HepG2 (cell line): Measurements from ENCODE around the gene TRMT1. TPM values are rescaled to one million over a fixed set of nuclear protein-coding genes. Genes with fewer than 3 reads are reported as not detected.

Experiments used
- AHR ChIP-seq: IDR thresholded peaks from 2 replicates; pipeline ENCODE4 v1.6.1; 2018; ENCODE audit warnings: missing genetic modification reagents, missing compliant biosample characterization
- ATF7 ChIP-seq, 2 experiments: fragments of 450-650 bp in 1 of 2; sonication (generic) in 1 of 2; formaldehyde crosslinking in 1 of 2; IDR thresholded peaks; 2 replicates each; pipeline versions ENCODE4 v1.4.0 to v1.6.1; 2016 to 2020; ENCODE audit warnings: antibody characterized with exemption in 1 of 2, mild to moderate bottlenecking in 1 of 2, missing genetic modification reagents in 1 of 2
- CBX1 ChIP-seq: IDR thresholded peaks from one replicate; pipeline ENCODE4 v1.6.1; 2016; ENCODE audit warnings: antibody characterized with exemption, low read depth
- CREB3 ChIP-seq: sonication (generic); formaldehyde crosslinking; IDR thresholded peaks from 2 replicates; pipeline ENCODE4 v1.5.0; 2020; ENCODE audit warnings: missing genetic modification reagents
- CREM ChIP-seq, 2 experiments: sonication (generic) in 1 of 2; formaldehyde crosslinking in 1 of 2; IDR thresholded peaks; 2 replicates each; pipeline versions ENCODE4 v1.4.0 to v1.6.1; 2016 to 2020; ENCODE audit warnings: antibody characterized with exemption in 1 of 2, mild to moderate bottlenecking in 1 of 2, missing genetic modification reagents in 1 of 2
- DBP ChIP-seq: sonication (generic); formaldehyde crosslinking; IDR thresholded peaks from 2 replicates; pipeline ENCODE4 v1.4.0; 2020; ENCODE audit warnings: missing genetic modification reagents; ENCODE audit errors: not compliant biosample characterization
- EED ChIP-seq: sonication (generic); formaldehyde crosslinking; IDR thresholded peaks from 2 replicates; pipeline ENCODE4 v1.5.0; 2020; ENCODE audit warnings: mild to moderate bottlenecking, missing genetic modification reagents
- GFI1 ChIP-seq: sonication (generic); formaldehyde crosslinking; IDR thresholded peaks from 2 replicates; pipeline ENCODE4 v1.5.0; 2020; ENCODE audit warnings: missing genetic modification reagents, mild to moderate bottlenecking, borderline replicate concordance
- HDAC2 ChIP-seq: sonication (generic); formaldehyde crosslinking; IDR thresholded peaks from 2 replicates; pipeline ENCODE4 v1.4.0; 2020; ENCODE audit warnings: missing genetic modification reagents
- IRF2 ChIP-seq: IDR thresholded peaks from 2 replicates; pipeline ENCODE4 v1.6.1; 2018; ENCODE audit warnings: missing genetic modification reagents, missing compliant biosample characterization
- KLF12 ChIP-seq: sonication (generic); formaldehyde crosslinking; IDR thresholded peaks from 2 replicates; pipeline ENCODE4 v1.4.0; 2020; ENCODE audit warnings: missing genetic modification reagents, borderline replicate concordance
- MLLT10 ChIP-seq: sonication (generic); formaldehyde crosslinking; IDR thresholded peaks from 2 replicates; pipeline ENCODE4 v1.4.0; 2020; ENCODE audit warnings: missing genetic modification reagents
- POLR2A ChIP-seq, 2 experiments: IDR thresholded peaks; 2 replicates each; pipeline ENCODE4 v1.6.1; 2011; ENCODE audit warnings: low read depth in 2 of 2, low read length in 2 of 2, mild to moderate bottlenecking in 1 of 2, moderate library complexity in 1 of 2; ENCODE audit not compliant: insufficient read depth in 1 of 2
- TARDBP ChIP-seq: sonication (generic); formaldehyde crosslinking; IDR thresholded peaks from 2 replicates; pipeline ENCODE4 v1.8.0; 2022; ENCODE audit warnings: mild to moderate bottlenecking, missing genetic modification reagents
- TMF1 ChIP-seq: sonication (generic); formaldehyde crosslinking; IDR thresholded peaks from 2 replicates; pipeline ENCODE4 v1.8.1; 2022; ENCODE audit warnings: low read depth, missing genetic modification reagents
- ZFP82 ChIP-seq: sonication (generic); formaldehyde crosslinking; IDR thresholded peaks from 2 replicates; pipeline ENCODE4 v1.5.1; 2020; ENCODE audit warnings: mild to moderate bottlenecking, missing genetic modification reagents, borderline replicate concordance
- ZMYM4 ChIP-seq: sonication (generic); formaldehyde crosslinking; IDR thresholded peaks from 2 replicates; pipeline ENCODE4 v1.8.1; 2023; ENCODE audit warnings: mild to moderate bottlenecking, missing genetic modification reagents
- ZNF280D ChIP-seq: sonication (generic); formaldehyde crosslinking; IDR thresholded peaks from 2 replicates; pipeline ENCODE4 v1.5.1; 2020; ENCODE audit warnings: mild to moderate bottlenecking, missing genetic modification reagents
- ZNF34 ChIP-seq: sonication (generic); formaldehyde crosslinking; IDR thresholded peaks from 2 replicates; pipeline ENCODE4 v1.4.0; 2020; ENCODE audit warnings: mild to moderate bottlenecking, missing genetic modification reagents, borderline replicate concordance
- ZNF510 ChIP-seq: sonication (generic); formaldehyde crosslinking; IDR thresholded peaks from 2 replicates; pipeline ENCODE4 v1.4.0; 2020; ENCODE audit warnings: low read depth, mild to moderate bottlenecking, missing genetic modification reagents
- ZNF552 ChIP-seq: sonication (generic); formaldehyde crosslinking; IDR thresholded peaks from 2 replicates; pipeline ENCODE4 v1.9.0; 2022; ENCODE audit warnings: missing genetic modification reagents, mild to moderate bottlenecking, borderline replicate concordance
- ZNF614 ChIP-seq: IDR thresholded peaks from 2 replicates; pipeline ENCODE4 v1.6.1; 2018; ENCODE audit warnings: missing biosample characterization, missing genetic modification reagents, inconsistent platforms, borderline replicate concordance
- ZNF703 ChIP-seq: sonication (generic); formaldehyde crosslinking; IDR thresholded peaks from 2 replicates; pipeline ENCODE4 v1.5.1; 2020; ENCODE audit warnings: missing genetic modification reagents, mild to moderate bottlenecking, moderate library complexity, borderline replicate concordance
- ZNF747 ChIP-seq: sonication (generic); formaldehyde crosslinking; IDR thresholded peaks from 2 replicates; pipeline ENCODE4 v1.8.1; 2023; ENCODE audit warnings: missing genetic modification reagents, mild to moderate bottlenecking, borderline replicate concordance
- ZNF772 ChIP-seq: sonication (generic); formaldehyde crosslinking; IDR thresholded peaks from 2 replicates; pipeline ENCODE4 v1.5.0; 2020; ENCODE audit warnings: mild to moderate bottlenecking, missing genetic modification reagents
- polyA plus RNA-seq, 8 experiments: library from polyadenylated mRNA; depleted of rRNA in 3 of 8; stranded (reverse) in 7 of 8; unstranded in 1 of 8; fragments of >200 nt; fragmentation: Illumina TruSeq in 4 of 8; extraction: Trizol in 4 of 8; gene quantifications; 2 replicates each; pipeline versions ENCODE4 v1.2.1 to v1.2.3, GENCODE V29; 2011 to 2016; ENCODE audit warnings: low read depth in 4 of 8, missing spikeins in 1 of 8, mixed read lengths in 1 of 8; ENCODE audit not compliant: insufficient read depth in 1 of 8
- total RNA-seq, 5 experiments: library from RNA; depleted of rRNA; stranded (reverse); fragments of >200 nt; fragmentation: Illumina TruSeq; extraction: Trizol; gene quantifications; 2 replicates each; pipeline ENCODE4 v1.2.3, GENCODE V29; 2016; ENCODE audit warnings: low read depth in 1 of 5

The TRMT1 gene
- total and polyA plus RNA-seq, 2 of the 13 experiments (the other 11 are each of a cell fraction or from before 2014, with no cell fraction given), result 35.5 to 44.1 TPM

GRCh38 chr19:13116282-13117175 is at the start of gene TRMT1 (continued):
- peak; percentile 81 for TF ChIP-seq CREM (IDR thresholded peaks at IDR 0.05)
- TF ChIP-seq CREM (CRISPR knock-in tag; IDR thresholded peaks at IDR 0.05), result no peak
- no peak for TF ChIP-seq EED (CRISPR knock-in tag)
- 0 out of 2 replicates have a peak, but pooled peaks have one; percentile 34 for TF ChIP-seq ZNF747 (CRISPR knock-in tag)
- peak; percentile 85 for TF ChIP-seq IRF2 (CRISPR knock-in tag)
- no peak for TF ChIP-seq MLLT10
- no peak for TF ChIP-seq ATF7 (IDR thresholded peaks at IDR 0.05)
- 0 out of 2 replicates have a peak, but pooled peaks have one; percentile 28 for TF ChIP-seq ATF7 (CRISPR knock-in tag; IDR thresholded peaks at IDR 0.05)
- peak; percentile 44; the same call in 1 of the 2 replicates for TF ChIP-seq ZMYM4 (CRISPR knock-in tag)
- peak; percentile 75; the same call in 1 of the 2 replicates for TF ChIP-seq ZNF34
- TF ChIP-seq ZNF552, result no peak
- TF ChIP-seq CBX1, result no peak
- no peak for TF ChIP-seq ZNF772
- TF ChIP-seq ZNF614 (CRISPR knock-in tag), result 0 out of 2 replicates have a peak, but pooled peaks have one; percentile 58
- peak; percentile 47 for TF ChIP-seq GFI1 (CRISPR knock-in tag)
- TF ChIP-seq POLR2A (IDR thresholded peaks at IDR 0.05; ENCODE audit: insufficient read depth in 1 of 2, low read depth in 2 of 2, low read length in 2 of 2), result peak; percentile 57 to 75; a peak in 3 of 4 replicates
- TF ChIP-seq TARDBP (CRISPR knock-in tag), result peak; percentile 85
- 0 out of 2 replicates have a peak, but pooled peaks have one; percentile 62 for TF ChIP-seq KLF12
- peak; percentile 71; the same call in 1 of the 2 replicates for TF ChIP-seq ZFP82 (CRISPR knock-in tag)
- no peak for TF ChIP-seq AHR
- no peak for TF ChIP-seq ZNF510
- no peak for TF ChIP-seq ZNF280D (CRISPR knock-in tag)
- no peak for TF ChIP-seq TMF1 (CRISPR knock-in tag)
- TF ChIP-seq ZNF703 (CRISPR knock-in tag), result no peak
- no peak for TF ChIP-seq CREB3 (CRISPR knock-in tag)
- no peak for TF ChIP-seq DBP (CRISPR knock-in tag)
- peak; percentile 94 for TF ChIP-seq HDAC2 (CRISPR knock-in tag)
